Neural progenitor cell (in vitro differentiated cells): Measurements from ENCODE around the gene PADI3. TPM values are rescaled to one million over a fixed set of nuclear protein-coding genes. Genes with fewer than 3 reads are reported as not detected.

Source experiments
- DNase-seq: peaks from one replicate; pipeline ENCODE4 v3.0.0-alpha.2; 2016; ENCODE audit warnings: low spot score
- H2AFZ ChIP-seq: fragments of 200-600 bp; sonication (generic); replicated peaks from 2 replicates; pipeline ENCODE4 v1.6.1; 2016; ENCODE audit warnings: antibody characterized with exemption
- H3F3A ChIP-seq: fragments of 200-600 bp; sonication (generic); 2 replicates; pipeline ENCODE4 v1.6.1; 2016; ENCODE audit warnings: antibody characterized with exemption, low read depth
- H3K27ac ChIP-seq: fragments of 200-600 bp; sonication (generic); 2 replicates; pipeline ENCODE4 v1.5.1; 2016; ENCODE audit warnings: mild to moderate bottlenecking
- H3K27me3 ChIP-seq: fragments of 200-600 bp; sonication (generic); 2 replicates; pipeline ENCODE4 v1.6.1; 2016; ENCODE audit warnings: mild to moderate bottlenecking, moderate library complexity
- H3K36me3 ChIP-seq: fragments of 200-600 bp; sonication (generic); 2 replicates; pipeline ENCODE4 v1.5.1; 2016
- H3K4me1 ChIP-seq: fragments of 200-600 bp; sonication (generic); 2 replicates; pipeline ENCODE4 v1.6.1; 2016; ENCODE audit warnings: mixed run types
- H3K4me2 ChIP-seq: fragments of 200-600 bp; sonication (generic); 2 replicates; pipeline ENCODE4 v1.6.1; 2016
- H3K4me3 ChIP-seq: fragments of 200-600 bp; sonication (generic); 2 replicates; pipeline ENCODE4 v1.5.1; 2016
- H3K79me2 ChIP-seq: fragments of 200-600 bp; sonication (generic); 2 replicates; pipeline ENCODE4 v1.6.1; 2016; ENCODE audit warnings: low read depth
- H3K9ac ChIP-seq: fragments of 200-600 bp; sonication (generic); 2 replicates; pipeline ENCODE4 v1.6.1; 2016
- H3K9me3 ChIP-seq: fragments of 200-600 bp; sonication (generic); 2 replicates; pipeline ENCODE4 v1.5.1; 2016; ENCODE audit warnings: low read depth
- H4K20me1 ChIP-seq: fragments of 200-600 bp; sonication (generic); 2 replicates; pipeline ENCODE4 v1.6.1; 2016; ENCODE audit warnings: low read depth
- H3K27ac Mint-ChIP-seq: 3 replicates; pipeline ENCODE4 v1.8.0; 2021; ENCODE audit warnings: mixed read lengths
- H3K27me3 Mint-ChIP-seq: 2 replicates; pipeline ENCODE4 v1.8.0; 2022; ENCODE audit warnings: low read depth, mild to moderate bottlenecking, inconsistent platforms, moderate library complexity, mixed read lengths; ENCODE audit not compliant: insufficient read depth
- H3K36me3 Mint-ChIP-seq: 3 replicates; pipeline ENCODE4 v1.8.0; 2021; ENCODE audit warnings: mixed read lengths
- H3K4me1 Mint-ChIP-seq: 3 replicates; pipeline ENCODE4 v1.8.0; 2021; ENCODE audit warnings: mixed read lengths
- H3K4me3 Mint-ChIP-seq: 3 replicates; pipeline ENCODE4 v1.8.0; 2021; ENCODE audit warnings: mild to moderate bottlenecking, moderate library complexity, mixed read lengths
- H3K9me3 Mint-ChIP-seq: 3 replicates; pipeline ENCODE4 v1.8.0; 2020; ENCODE audit warnings: mixed read lengths
- CTCF ChIP-seq: fragments of 200-600 bp; sonication (generic); IDR thresholded peaks from 2 replicates; pipeline ENCODE4 v1.5.1; 2017; ENCODE audit warnings: antibody characterized with exemption, mild to moderate bottlenecking
- EZH2 ChIP-seq: fragments of 200-600 bp; sonication (generic); IDR thresholded peaks from 2 replicates; pipeline ENCODE4 v1.6.1; 2017; ENCODE audit warnings: antibody characterized with exemption, mild to moderate bottlenecking, moderate library complexity
- EZH2phosphoT487 ChIP-seq: fragments of 200-600 bp; sonication (generic); IDR thresholded peaks from 2 replicates; pipeline ENCODE4 v1.6.1; 2017; ENCODE audit warnings: antibody characterized with exemption
- total RNA-seq: library from RNA; depleted of rRNA; stranded (reverse); fragments of >200 nt; gene quantifications from 2 replicates; pipeline ENCODE4 v1.2.3, GENCODE V29; 2015; ENCODE audit warnings: low replicate concordance

The PADI3 gene
- total RNA-seq, 1 donor from 2014 or later: 1.0 TPM

DNA sequence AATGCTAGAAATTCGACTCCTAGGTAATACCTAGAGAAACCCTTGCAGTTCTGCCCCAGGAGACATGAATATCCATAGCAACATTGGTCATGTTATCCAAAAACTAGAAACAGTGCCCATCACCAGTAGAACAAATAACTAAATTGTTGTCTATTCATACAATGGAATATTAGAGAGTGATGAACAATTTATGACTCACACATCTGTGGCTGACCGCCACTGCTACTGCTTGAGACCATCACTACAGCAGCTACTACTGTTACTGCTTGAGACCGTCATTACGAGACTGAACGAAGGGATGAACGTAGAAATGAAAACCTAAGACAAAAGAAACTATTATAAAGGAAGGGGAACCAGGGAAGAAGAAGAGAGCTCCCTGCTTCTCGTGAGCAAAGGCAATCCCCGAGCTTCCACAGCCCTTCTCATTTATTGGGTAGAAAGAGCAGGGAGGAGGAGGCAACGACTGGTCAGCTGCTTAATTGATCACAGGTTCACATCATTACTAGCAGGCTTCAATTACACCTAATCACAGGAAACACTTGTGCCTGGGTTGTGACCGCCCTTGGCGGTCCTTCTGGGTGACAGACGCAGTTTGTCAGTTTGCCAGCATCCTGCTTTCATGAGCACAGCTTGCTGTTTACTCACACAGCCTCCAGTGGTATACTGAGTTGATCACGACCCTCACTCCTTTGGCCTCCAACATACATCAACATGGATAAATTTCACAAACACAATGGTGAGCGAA is 45.0 kb downstream of the PADI3 start:
- no peak overlapping the region for H2AFZ ChIP-seq
- no peaks in the 10 kb centered on the region for H3K4me1 ChIP-seq
- H3K4me2 ChIP-seq: no peak overlapping the region
- DNase-seq: no peak
- no peaks in the 10 kb centered on the region for H4K20me1 ChIP-seq
- H3K27me3 Mint-ChIP-seq: peaks cover 10% of the 10 kb centered on the region
- TF ChIP-seq CTCF (no peak), EZH2 (no peak), EZH2phosphoT487 (no peak)
- H3K4me3 ChIP-seq: no peak overlapping the region
- no peaks in the 10 kb centered on the region for H3K36me3 ChIP-seq
- H3K9ac ChIP-seq: no peak overlapping the region
- peaks cover 4% of the 10 kb centered on the region for H3K4me1 Mint-ChIP-seq
- no peaks in the 10 kb centered on the region for H3K36me3 Mint-ChIP-seq
- H3K9me3 ChIP-seq: no peaks in the 10 kb centered on the region
- no peaks in the 10 kb centered on the region for H3K27me3 ChIP-seq
- H3K79me2 ChIP-seq: no peaks in the 10 kb centered on the region
- H3F3A ChIP-seq: no peaks in the 10 kb centered on the region
- H3K9me3 Mint-ChIP-seq: peaks cover 2% of the 10 kb centered on the region
- H3K27ac Mint-ChIP-seq: no peak overlapping the region
- H3K4me3 Mint-ChIP-seq: no peak overlapping the region
- no peak overlapping the region for H3K27ac ChIP-seq

- Histone ChIP-seq H3K27me3 (no peaks in the 10 kb centered on the region), H3K79me2 (no peaks in the 10 kb centered on the region), H3F3A (no peaks in the 10 kb centered on the region), H3K4me1 (no peaks in the 10 kb centered on the region), H3K9ac (no peak overlapping the region), H3K4me2 (no peak overlapping the region), H3K27ac (no peak overlapping the region), H3K36me3 (no peaks in the 10 kb centered on the region), H3K9me3 (no peaks in the 10 kb centered on the region), H3K4me3 (no peak overlapping the region), H4K20me1 (no peaks in the 10 kb centered on the region), H2AFZ (no peak overlapping the region)
- Mint-ChIP-seq H3K9me3 (peaks cover 5% of the 10 kb centered on the region), H3K27me3 (peaks cover 11% of the 10 kb centered on the region), H3K36me3 (no peaks in the 10 kb centered on the region), H3K27ac (no peak overlapping the region), H3K4me1 (no peaks in the 10 kb centered on the region), H3K4me3 (no peak overlapping the region)
- DNase-seq: no peak
- no peak for TF ChIP-seq CTCF
- no peak for TF ChIP-seq EZH2phosphoT487
- TF ChIP-seq EZH2: no peak
These were observed 46.4 kb downstream of the PADI3 start for GRCh38 chr1:17295292-17295691.

GRCh38 chr1:17296086-17296485 is 47.2 kb downstream of the PADI3 start:
- Mint-ChIP-seq H3K4me1 (no peaks in the 10 kb centered on the region), H3K27ac (no peak overlapping the region), H3K4me3 (no peak overlapping the region), H3K9me3 (peaks cover 5% of the 10 kb centered on the region), H3K27me3 (peaks cover 11% of the 10 kb centered on the region), H3K36me3 (no peaks in the 10 kb centered on the region)
- Histone ChIP-seq H3K27ac (no peak overlapping the region), H3K36me3 (no peaks in the 10 kb centered on the region), H3K9me3 (no peaks in the 10 kb centered on the region), H2AFZ (no peak overlapping the region), H3K27me3 (no peaks in the 10 kb centered on the region), H3K4me2 (no peak overlapping the region), H3K4me3 (no peak overlapping the region), H4K20me1 (no peaks in the 10 kb centered on the region), H3K79me2 (no peaks in the 10 kb centered on the region), H3K4me1 (no peaks in the 10 kb centered on the region), H3F3A (no peaks in the 10 kb centered on the region), H3K9ac (no peak overlapping the region)
- no peak for DNase-seq
- TF ChIP-seq CTCF (no peak), EZH2phosphoT487 (no peak), EZH2 (no peak)
